IMR-90 (cell line): ENCODE results near the gene FBXL4. TPM values are rescaled to one million over a fixed set of nuclear protein-coding genes. Genes with fewer than 3 reads are reported as not detected.

ENCODE experiments used
- ATAC-seq: fragments of 200-7000 bp; cut with Tn5 transposase; 2 replicates; pipeline ENCODE4 v1.9.1; 2020; ENCODE audit warnings: low read depth, mild to moderate bottlenecking, moderate library complexity
- BruUV-seq: library from RNA; stranded (reverse); fragments of 400-500 nt; replicated peaks from 2 replicates; lab custom pipeline; 2021; lab: Mats Ljungman, UMichigan
- CTCF ChIA-PET: fragments of 300-600 bp; formaldehyde crosslinking; extraction: SDS; loops from one replicate; lab custom pipeline; 2021; ENCODE audit warnings: antibody characterized with exemption; lab: Yijun Ruan, JAX
- POLR2A ChIA-PET: fragments of 300-600 bp; sonication (Branson Sonifier 250); formaldehyde crosslinking; loops from one replicate; lab custom pipeline; 2022; ENCODE audit warnings: antibody characterized with exemption; ENCODE audit not compliant: unreplicated experiment; lab: Charles Lee
- DNase-seq: peaks from one replicate; pipeline ENCODE4 v3.0.0; 2013
- H2AFZ ChIP-seq: replicated peaks from 2 replicates; pipeline ENCODE3; 2013; ENCODE audit warnings: low read length, mild to moderate bottlenecking; ENCODE audit not compliant: poor library complexity
- H2AK5ac ChIP-seq: 2 replicates; pipeline ENCODE4 v1.6.1; 2013; ENCODE audit warnings: low read depth, low read length, inconsistent platforms
- H2AK9ac ChIP-seq: replicated peaks from 2 replicates; pipeline ENCODE3; 2013; ENCODE audit warnings: mild to moderate bottlenecking, low read depth, low read length, moderate library complexity; ENCODE audit not compliant: poor library complexity
- H2BK120ac ChIP-seq: 2 replicates; pipeline ENCODE4 v1.6.1; 2013; ENCODE audit warnings: low read depth, low read length, inconsistent platforms
- H2BK15ac ChIP-seq: 3 replicates; pipeline ENCODE4 v1.6.1; 2013; ENCODE audit warnings: low read depth, low read length, inconsistent platforms
- H2BK20ac ChIP-seq: 2 replicates; pipeline ENCODE4 v1.6.1; 2013; ENCODE audit warnings: low read depth, mild to moderate bottlenecking, inconsistent platforms, low read length, moderate library complexity
- H2BK5ac ChIP-seq: 2 replicates; pipeline ENCODE4 v1.6.1; 2013; ENCODE audit warnings: mild to moderate bottlenecking, low read depth, low read length, inconsistent platforms; ENCODE audit not compliant: poor library complexity, severe bottlenecking
- H3K14ac ChIP-seq: replicated peaks from 2 replicates; pipeline ENCODE4 v1.6.1; 2013; ENCODE audit warnings: low read depth, low read length, inconsistent platforms
- H3K18ac ChIP-seq: 2 replicates; pipeline ENCODE4 v1.6.1; 2013; ENCODE audit warnings: low read depth, low read length, control low read depth
- H3K23ac ChIP-seq: 2 replicates; pipeline ENCODE4 v1.6.1; 2013; ENCODE audit warnings: low read depth, low read length, inconsistent platforms
- H3K27ac ChIP-seq: 2 replicates; pipeline ENCODE4 v1.5.1; 2013; ENCODE audit warnings: mild to moderate bottlenecking, control low read depth, low read length; ENCODE audit not compliant: insufficient read depth
- H3K27me3 ChIP-seq: 2 replicates; pipeline ENCODE4 v1.6.1; 2013; ENCODE audit warnings: low read length; ENCODE audit not compliant: control insufficient read depth, insufficient read depth
- H3K36me3 ChIP-seq: 2 replicates; pipeline ENCODE4 v1.6.1; 2013; ENCODE audit warnings: low read length, mixed read lengths; ENCODE audit not compliant: control insufficient read depth, insufficient read depth
- H3K4ac ChIP-seq: 2 replicates; pipeline ENCODE4 v1.6.1; 2013; ENCODE audit warnings: low read depth, low read length, inconsistent platforms
- H3K4me1 ChIP-seq: 2 replicates; pipeline ENCODE4 v1.6.1; 2013; ENCODE audit warnings: low read length, mixed read lengths; ENCODE audit not compliant: control insufficient read depth, insufficient read depth
- H3K4me2 ChIP-seq: 2 replicates; pipeline ENCODE4 v1.6.1; 2013; ENCODE audit warnings: low read depth, mild to moderate bottlenecking, control low read depth, low read length, moderate library complexity
- H3K4me3 ChIP-seq: 2 replicates; pipeline ENCODE4 v1.5.1; 2013; ENCODE audit warnings: low read depth, mild to moderate bottlenecking, control low read depth, low read length, moderate library complexity; ENCODE audit not compliant: insufficient read depth
- H3K56ac ChIP-seq: 2 replicates; pipeline ENCODE4 v1.6.1; 2013; ENCODE audit warnings: low read length, inconsistent platforms; ENCODE audit not compliant: insufficient read depth; ENCODE audit errors: extremely low read depth
- H3K79me1 ChIP-seq, 2 experiments: 2 replicates each; pipeline ENCODE4 v1.6.1; 2013; ENCODE audit warnings: low read length in 2 of 2, inconsistent platforms in 1 of 2, low read depth in 1 of 2
- H3K9ac ChIP-seq: 2 replicates; pipeline ENCODE4 v1.6.1; 2013; ENCODE audit warnings: low read depth, low read length, control low read depth
- H3K9me1 ChIP-seq: 2 replicates; pipeline ENCODE4 v1.6.1; 2013; ENCODE audit warnings: low read length, inconsistent platforms; ENCODE audit not compliant: insufficient read depth
- H3K9me3 ChIP-seq: 2 replicates; pipeline ENCODE4 v1.6.1; 2013; ENCODE audit warnings: low read length; ENCODE audit not compliant: control insufficient read depth, insufficient read depth
- H4K20me1 ChIP-seq: 2 replicates; pipeline ENCODE4 v1.6.1; 2013; ENCODE audit warnings: low read length, inconsistent platforms; ENCODE audit not compliant: insufficient read depth
- H4K5ac ChIP-seq: 2 replicates; pipeline ENCODE4 v1.6.1; 2013; ENCODE audit warnings: mild to moderate bottlenecking, low read depth, low read length, control low read depth
- H4K8ac ChIP-seq, 2 experiments: 2 replicates each; pipeline ENCODE4 v1.6.1; 2013; ENCODE audit warnings: low read depth in 2 of 2, low read length in 2 of 2, control low read depth in 1 of 2, inconsistent platforms in 1 of 2
- H4K91ac ChIP-seq: 2 replicates; pipeline ENCODE4 v1.6.1; 2013; ENCODE audit warnings: low read depth, low read length, inconsistent platforms; ENCODE audit not compliant: insufficient read depth
- CEBPB ChIP-seq: IDR thresholded peaks from 2 replicates; pipeline ENCODE4 v1.6.1; 2012; ENCODE audit warnings: low read depth, low read length, improper control_type of control experiment
- CHD1 ChIP-seq: IDR thresholded peaks from 2 replicates; pipeline ENCODE4 v1.6.1; 2012; ENCODE audit warnings: low read depth, low read length, improper control_type of control experiment
- CTCF ChIP-seq: conservative IDR thresholded peaks from 2 replicates; pipeline ENCODE4 v1.5.1; 2012; ENCODE audit warnings: mild to moderate bottlenecking, low read depth, low read length, improper control_type of control experiment
- ELK1 ChIP-seq: fragments of 150-350 bp; IDR thresholded peaks from 2 replicates; pipeline ENCODE4 v1.6.1; 2016; ENCODE audit warnings: low read depth, mild to moderate bottlenecking, low read length, moderate library complexity, borderline replicate concordance
- FOS ChIP-seq: fragments of 150-350 bp; IDR thresholded peaks from 2 replicates; pipeline ENCODE4 v1.6.1; 2016; ENCODE audit warnings: low read depth, low read length
- MAFK ChIP-seq: IDR thresholded peaks from 2 replicates; pipeline ENCODE4 v1.6.1; 2012; ENCODE audit warnings: low read depth, low read length, improper control_type of control experiment
- MAZ ChIP-seq: IDR thresholded peaks from 2 replicates; pipeline ENCODE4 v1.6.1; 2012; ENCODE audit warnings: low read depth, mild to moderate bottlenecking, low read length, improper control_type of control experiment, moderate library complexity, borderline replicate concordance
- MXI1 ChIP-seq: IDR thresholded peaks from 2 replicates; pipeline ENCODE4 v1.6.1; 2012; ENCODE audit warnings: low read depth, mild to moderate bottlenecking, low read length, moderate library complexity, borderline replicate concordance
- NFE2L2 ChIP-seq: fragments of 150-350 bp; IDR thresholded peaks from 2 replicates; pipeline ENCODE4 v1.6.1; 2016; ENCODE audit warnings: low read depth, mild to moderate bottlenecking, low read length
- POLR2A ChIP-seq: IDR thresholded peaks from 2 replicates; pipeline ENCODE4 v1.6.1; 2012; ENCODE audit warnings: mild to moderate bottlenecking, low read depth, low read length
- RAD21 ChIP-seq: IDR thresholded peaks from 2 replicates; pipeline ENCODE4 v1.6.1; 2012; ENCODE audit warnings: low read length, improper control_type of control experiment
- RCOR1 ChIP-seq: IDR thresholded peaks from 2 replicates; pipeline ENCODE4 v1.6.1; 2012; ENCODE audit warnings: mild to moderate bottlenecking, low read length, improper control_type of control experiment; ENCODE audit not compliant: insufficient replicate concordance
- SMC3 ChIP-seq: fragments of 150-350 bp; IDR thresholded peaks from 2 replicates; pipeline ENCODE4 v1.6.1; 2016; ENCODE audit warnings: low read depth, mild to moderate bottlenecking, antibody characterized with exemption, low read length, moderate library complexity
- USF2 ChIP-seq: fragments of 150-350 bp; IDR thresholded peaks from 2 replicates; pipeline ENCODE4 v1.6.1; 2017; ENCODE audit warnings: mild to moderate bottlenecking, antibody characterized with exemption, low read length, low read depth
- WGBS, 2 experiments: methylation state at CpG; one replicate each; pipeline versions ENCODE4 v1.1.5 to v1.1.7; 2013; ENCODE audit warnings: missing lambda C conversion rate in 2 of 2; ENCODE audit not compliant: insufficient read length in 1 of 2; ENCODE audit errors: extremely low coverage in 2 of 2; 5-methylcytosine and 5-hydroxymethylcytosine counted together
- dilution Hi-C: fragments of 300-500 bp; cut with HindIII; formaldehyde crosslinking; loops from one replicate; pipeline ENCODE4 v1.14.3; 2018; ENCODE audit warnings: low sequenced_read_pairs; ENCODE audit not compliant: unreplicated experiment
- in situ Hi-C: fragments of 300-500 bp; cut with MboI; formaldehyde crosslinking; loops from 3 replicates; pipeline ENCODE4 v1.14.3; 2019; ENCODE audit warnings: low sequenced_read_pairs, inconsistent platforms, mixed read lengths
- intact Hi-C: fragments of 100-400 bp; cut with micrococcal nuclease; formaldehyde crosslinking; loops from 2 replicates; pipeline ENCODE4 v1.10.0; 2022
- polyA plus RNA-seq, 3 experiments: library from polyadenylated mRNA; depleted of rRNA; stranded (reverse); fragments of >200 nt; gene quantifications; 2 replicates each; pipeline ENCODE4 v1.2.3, GENCODE V29; 2012; ENCODE audit warnings: low replicate concordance in 1 of 3
- total RNA-seq: library from RNA; depleted of rRNA; stranded (reverse); fragments of >200 nt; gene quantifications from 2 replicates; pipeline ENCODE4 v1.2.3, GENCODE V29; 2012

FBXL4 gene
- total and polyA plus RNA-seq, 2 of the 4 experiments (the other 2 are of a cell fraction), result 7.8 to 17.6 TPM

- no peak overlapping the region for H3K9ac ChIP-seq
- intact Hi-C loops, result no loop called here
- H2BK20ac ChIP-seq, result no peak overlapping the region
- no peaks in the 10 kb centered on the region; the same call in none of the 2 replicates for H4K20me1 ChIP-seq
- ChIA-PET POLR2A (no interaction called here), CTCF (no interaction called here)
- in situ Hi-C loops, result no loop called here
- no peaks in the 10 kb centered on the region for H3K79me1 ChIP-seq
- H3K4ac ChIP-seq, result no peak overlapping the region
- H3K36me3 ChIP-seq, result no peaks in the 10 kb centered on the region
- no peak overlapping the region for H3K23ac ChIP-seq
- H3K27ac ChIP-seq, result no peak overlapping the region
- no peak overlapping the region for H2AK9ac ChIP-seq
- no peak overlapping the region for H2BK15ac ChIP-seq
- H3K9me1 ChIP-seq, result no peaks in the 10 kb centered on the region
- dilution Hi-C loops, result no loop called here
- H3K4me2 ChIP-seq, result no peak overlapping the region; the same call in 1 of the 2 replicates
- peaks cover 7% of the 10 kb centered on the region; the same call in 1 of the 2 replicates for H3K4me1 ChIP-seq
- no peak overlapping the region for H3K18ac ChIP-seq
- H2BK5ac ChIP-seq, result no peak overlapping the region
- H2BK120ac ChIP-seq, result no peak overlapping the region
- no TSS peak for BruUV-seq
- no peak overlapping the region for H3K56ac ChIP-seq
- ATAC-seq (no peak), DNase-seq (no peak)
- no peak overlapping the region for H4K8ac ChIP-seq
- H3K4me3 ChIP-seq, result no peak overlapping the region
- H2AK5ac ChIP-seq, result no peak overlapping the region
- no peak overlapping the region for H4K91ac ChIP-seq
- peaks cover 3% of the 10 kb centered on the region; the same call in 1 of the 2 replicates for H3K9me3 ChIP-seq
- H3K27me3 ChIP-seq, result peaks cover 82% of the 10 kb centered on the region
- H4K5ac ChIP-seq, result no peak overlapping the region
- no peak overlapping the region for H3K14ac ChIP-seq
- no CpG with 5 or more reads among the region's 11 CpGs for WGBS, 2 experiments
- peak overlapping the region; percentile 82 for H2AFZ ChIP-seq
- TF ChIP-seq FOS (no peak), MAFK (no peak), CHD1 (no peak), SMC3 (no peak), RAD21 (no peak), CEBPB (no peak), CTCF (no peak), NFE2L2 (no peak), MXI1 (no peak), RCOR1 (no peak), POLR2A (no peak), ELK1 (no peak), MAZ (no peak), USF2 (no peak)
These were observed 115.8 kb downstream of the FBXL4 start for GRCh38 chr6:98831959-98832283.
